Measurements from ENCODE around the gene CIRBP. TPM values are rescaled to one million over a fixed set of nuclear protein-coding genes. Genes with fewer than 3 reads are reported as not detected.

The CIRBP gene
- total and polyA plus RNA-seq, 2 of the 13 experiments (the other 11 are each of a cell fraction or from before 2014, with no cell fraction given) = 133 to 140 TPM

- TF ChIP-seq SALL1 (CRISPR knock-in tag; IDR thresholded peaks at IDR 0.05) (peak; percentile 29; the same call in 1 of the 2 replicates), ZZZ3 (CRISPR knock-in tag; IDR thresholded peaks at IDR 0.05; ENCODE audit: borderline replicate concordance) (no peak), ZFP36L1 (CRISPR knock-in tag; IDR thresholded peaks at IDR 0.05) (no peak)
Measured at GRCh38 chr19:1321539-1321938, 52.4 kb downstream of the CIRBP start (continued).

DNA sequence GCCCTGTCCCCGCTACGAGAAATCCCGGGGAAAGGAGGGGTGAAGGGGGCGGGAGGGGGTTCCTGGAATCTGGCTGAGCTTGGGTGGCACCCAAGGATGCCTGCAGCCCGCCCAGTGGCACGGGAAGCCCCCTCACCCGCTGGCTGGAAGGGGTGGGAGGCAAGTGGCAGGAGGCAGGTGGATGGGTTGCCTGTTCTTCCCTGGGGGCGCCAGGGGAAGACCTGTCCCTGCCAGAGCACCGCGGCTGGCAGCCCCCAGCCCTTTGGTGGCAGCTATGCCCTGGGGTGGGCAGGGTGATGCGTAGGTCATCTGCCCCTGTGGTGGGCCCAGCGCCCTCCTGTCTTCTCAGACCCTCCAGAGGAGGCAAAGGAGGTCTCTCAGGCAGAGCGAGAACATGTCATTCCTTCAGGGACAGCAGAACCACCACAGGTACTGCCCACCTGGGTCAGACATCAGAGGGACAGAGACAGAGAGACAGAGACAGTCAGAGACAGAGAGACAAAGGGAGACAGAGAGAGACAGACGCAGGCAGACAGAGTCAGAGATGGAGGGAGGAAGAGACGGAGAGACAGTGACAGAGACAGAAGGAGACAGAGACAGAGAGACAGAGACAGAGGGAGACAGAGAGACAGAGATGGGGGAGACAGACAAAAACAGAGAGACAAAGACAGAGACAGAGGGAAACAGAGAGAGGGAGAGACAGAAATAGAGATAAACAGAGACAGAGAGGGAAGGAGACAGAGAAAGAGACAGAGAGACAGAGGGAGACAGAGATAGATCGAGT is 53.3 kb downstream of the CIRBP start:
- H2AFZ ChIP-seq (ENCODE audit: low read length) = no peak overlapping the region
- H3K79me2 ChIP-seq (ENCODE audit: insufficient read depth, low read length) = no peaks in the 10 kb centered on the region
- H3K9ac ChIP-seq (ENCODE audit: insufficient read depth, low read depth, low read length) = no peak overlapping the region
- 55% methylated on average over 8 of the region's 16 CpGs for WGBS (ENCODE audit: low lambda C conversion rate)
- H3K4me1 ChIP-seq (ENCODE audit: insufficient read depth, low read length) = peaks cover 68% of the 10 kb centered on the region
- no peaks in the 10 kb centered on the region for H4K20me1 ChIP-seq (ENCODE audit: insufficient read depth, low read length)
- no peaks in the 10 kb centered on the region for H3K9me3 ChIP-seq (ENCODE audit: low read length)
- no peak overlapping the region for H3K4me2 ChIP-seq (ENCODE audit: low read depth, low read length)
- no peak overlapping the region for H3K4me3 ChIP-seq (replicated peaks in 1 of 3; ENCODE audit: insufficient read depth in 1 of 3, low read depth in 2 of 3, low read length in 3 of 3)
- FAIRE-seq = no peak
- intact Hi-C loops (cut with micrococcal nuclease; ENCODE audit: unreplicated experiment) = no loop called here
- TF ChIP-seq RFX1 (IDR thresholded peaks at IDR 0.05) = no peak
- TF ChIP-seq HNRNPL (IDR thresholded peaks at IDR 0.05; ENCODE audit: low read depth, low read length) = peak; percentile 72; the same call in 1 of the 2 replicates
- no peak for TF ChIP-seq NPAS2 (CRISPR knock-in tag; IDR thresholded peaks at IDR 0.05; ENCODE audit: borderline replicate concordance)
- H3K27ac ChIP-seq (ENCODE audit: extremely low read length, insufficient read depth, low read length) = no peak overlapping the region
- ChIA-PET CTCF (ENCODE audit: low intra/inter-chr PET ratio, low total read pairs) (no interaction called here), POLR2A (interaction anchor here (0.6 to 1.1 kb wide), 2 partner anchors 51 to 121 kb away, joined by 3 to 5 read pairs; no protein-coding TSS in a partner anchor)
- H3K36me3 ChIP-seq (replicated peaks in 1 of 2; ENCODE audit: control insufficient read depth in 1 of 2, insufficient read depth in 2 of 2, low read length in 2 of 2) = no peaks in the 10 kb centered on the region
- peaks cover 1 to 16% of the 10 kb centered on the region in 2 experiments; a peak in 4 of 5 replicates for H3K27me3 ChIP-seq (ENCODE audit: control insufficient read depth in 1 of 2, insufficient read depth in 2 of 2, low read length in 2 of 2)
- in situ Hi-C loops (cut with HindIII; ENCODE audit: extremely low pct_ligation_motif_present, low pct_unique_long_range_greater_than_20kb) = no loop called here
- ATAC-seq = no peak
- DNase-seq (ENCODE audit: low spot score) = no peak
- no TSS peak for BruUV-seq (replicated peaks)

Measured in HepG2 (cell line).